Dermis microvascular lymphatic vessel endothelial cell (primary cell): ENCODE data around the gene SETD2. TPM values are rescaled to one million over a fixed set of nuclear protein-coding genes. Genes with fewer than 3 reads are reported as not detected.
"Not testable (repeated sequence)": the region's sequence is repeated elsewhere in the genome, so short reads cannot be mapped to it uniquely, and the experiment has no call there.

Source experiments
- DNase-seq, 2 donors: peaks; one replicate each; pipeline versions ENCODE4 v3.0.0 to v3.0.0-alpha.2; 2010; ENCODE audit warnings: low read depth in 2 of 2
- total RNA-seq: library from RNA; depleted of rRNA; stranded (reverse); fragments of >200 nt; gene quantifications from 2 replicates; pipeline ENCODE4 v1.2.1, GENCODE V29; 2014

Gene SETD2
- total RNA-seq, 1 donor from 2014 or later, result 18.9 TPM

DNA sequence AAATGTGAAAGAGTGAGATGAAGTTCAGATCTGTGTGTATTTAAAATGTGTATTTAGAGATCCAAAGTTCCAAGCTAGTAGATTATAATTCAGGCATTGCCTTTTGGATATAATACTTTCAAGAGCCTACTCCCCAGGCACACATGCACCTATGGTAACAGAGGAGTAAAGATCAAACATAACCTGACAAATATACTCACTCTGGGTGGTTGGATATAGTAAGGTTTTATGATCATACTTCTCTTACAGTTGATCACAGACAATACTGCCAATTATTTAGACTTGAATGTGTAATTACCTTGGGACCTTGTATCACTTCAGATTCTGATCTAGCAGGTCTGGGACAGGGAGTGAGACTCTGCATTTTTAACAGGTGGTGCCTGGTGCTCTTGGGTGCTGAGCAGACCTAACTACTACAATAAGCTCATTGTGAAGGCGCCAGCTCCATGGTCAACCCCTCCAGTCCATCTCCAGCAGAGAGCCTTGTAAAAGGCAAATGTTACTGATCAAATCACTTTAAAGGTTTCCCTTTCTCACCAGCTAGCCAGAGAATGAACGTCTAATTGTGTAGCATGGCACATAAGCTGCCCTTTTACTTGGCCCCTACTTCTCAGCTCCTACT, 128.9 kb downstream of the SETD2 start:
- no peak for DNase-seq

DNA sequence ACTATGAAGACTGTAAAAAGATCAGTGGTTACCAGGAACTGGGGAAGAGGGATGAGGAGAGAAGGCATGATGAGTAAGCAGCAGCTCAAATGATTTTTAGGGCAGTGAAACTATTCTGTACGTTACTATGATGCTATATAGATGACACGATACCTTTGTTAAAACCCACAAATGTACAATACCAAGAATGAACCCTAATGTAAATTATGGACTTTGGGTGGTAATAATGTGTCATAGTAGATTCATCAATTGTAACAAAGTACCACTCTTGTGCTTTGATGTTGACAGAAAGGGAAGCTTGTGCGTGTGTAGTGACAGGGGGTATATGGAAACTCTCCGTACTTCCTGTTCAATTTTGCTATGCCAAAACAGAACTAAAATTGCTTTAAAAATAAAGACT, 132.9 kb downstream of the SETD2 start:
- DNase-seq, result not testable (repeated sequence)

DNA sequence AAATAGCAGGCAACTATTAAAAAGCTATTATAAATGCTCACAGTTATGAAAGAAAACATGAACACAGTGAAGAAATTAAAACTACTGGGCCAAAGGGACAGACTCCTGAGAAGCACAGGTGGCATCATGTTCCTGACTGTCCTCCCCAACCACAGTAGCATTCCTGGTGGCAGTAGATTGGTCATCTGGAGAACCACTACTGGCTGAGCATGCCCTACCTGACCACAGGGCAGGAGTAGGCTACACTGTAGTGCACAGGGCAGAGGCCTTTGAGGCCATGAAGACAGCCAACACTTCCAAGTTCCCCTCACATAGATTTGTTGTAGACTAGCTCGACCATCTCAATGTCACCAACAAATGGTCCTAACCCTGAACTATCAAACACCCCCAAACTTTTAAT, 135.2 kb downstream of the SETD2 start:
- no peak for DNase-seq

DNA sequence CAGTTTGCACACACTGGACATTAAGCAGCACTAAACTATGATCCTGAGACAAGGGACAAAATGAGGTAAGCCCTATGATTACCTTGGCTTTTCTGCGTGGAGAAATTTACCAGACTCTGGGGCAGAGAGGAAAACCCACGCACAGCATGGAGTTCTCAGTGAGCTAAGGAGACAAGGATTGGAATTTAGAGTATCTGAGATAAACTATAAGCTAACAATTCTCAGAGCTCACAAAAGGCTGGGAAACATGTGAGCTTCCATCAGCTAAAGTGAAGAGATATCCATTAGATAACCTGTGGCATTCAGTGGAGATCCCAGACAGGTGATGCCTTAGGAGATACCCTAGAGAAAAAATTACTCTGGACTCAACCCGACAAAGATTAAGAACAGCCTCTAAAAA, 135.8 kb downstream of the SETD2 start:
- no peak for DNase-seq

DNA sequence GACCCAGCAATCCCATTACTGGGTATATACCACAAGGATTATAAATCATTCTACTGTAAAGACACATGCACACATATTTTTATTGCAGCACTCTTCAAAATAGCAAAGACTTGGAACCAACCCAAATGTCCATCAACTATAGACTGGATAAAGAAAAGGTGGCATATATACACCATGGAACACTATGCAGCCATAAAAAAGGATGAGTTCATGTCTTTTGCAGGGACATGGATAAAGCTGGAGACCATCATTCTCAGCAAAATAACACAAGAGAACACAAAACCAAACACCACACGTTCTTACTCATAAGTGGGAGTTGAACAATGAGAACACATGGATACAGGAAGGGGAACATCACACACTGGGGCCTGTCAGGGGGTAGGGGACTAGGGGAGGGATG, 137.5 kb downstream of the SETD2 start:
- DNase-seq, result not testable (repeated sequence)

DNA sequence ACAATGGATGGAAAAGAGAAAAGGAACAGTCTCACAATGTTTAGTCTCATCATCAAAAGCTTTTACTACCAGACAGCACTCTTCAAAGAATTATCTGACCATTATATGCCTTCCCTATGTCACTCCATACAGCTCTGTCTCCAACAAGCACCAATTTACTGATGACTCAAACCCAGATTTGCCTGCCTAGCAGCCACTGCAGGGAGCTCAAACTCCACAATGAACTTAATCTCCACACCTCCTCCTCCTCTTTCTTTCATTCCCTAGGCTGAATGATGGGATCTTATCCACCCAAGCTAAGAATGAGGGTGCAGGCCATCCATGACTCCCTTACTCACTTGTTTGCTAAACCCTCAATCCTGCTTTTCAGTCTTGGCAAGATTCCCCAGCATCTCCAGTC, 139.0 kb downstream of the SETD2 start:
- DNase-seq, result no peak

DNA sequence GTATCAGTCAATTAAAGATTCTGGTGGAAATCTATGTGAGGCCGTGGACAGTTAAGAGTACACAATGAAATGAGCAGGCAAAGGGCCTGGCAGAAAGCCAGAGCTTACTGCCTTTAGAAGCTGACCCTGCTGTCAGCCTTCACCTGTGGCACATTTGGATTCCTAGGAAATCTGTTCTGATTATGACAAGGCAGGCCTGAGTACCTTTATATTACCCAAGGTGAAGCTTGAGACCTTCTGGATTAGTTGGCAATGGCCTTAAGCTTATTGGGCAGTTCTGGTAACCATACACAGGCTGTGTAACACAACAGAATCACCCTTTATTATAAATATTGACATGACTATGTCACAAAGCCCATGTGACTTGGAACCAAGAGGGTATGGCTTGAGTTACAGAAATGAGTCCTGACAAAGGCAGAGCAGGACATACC, 141.3 kb downstream of the SETD2 start:
- peak; percentile 26 to 56 for DNase-seq

DNA sequence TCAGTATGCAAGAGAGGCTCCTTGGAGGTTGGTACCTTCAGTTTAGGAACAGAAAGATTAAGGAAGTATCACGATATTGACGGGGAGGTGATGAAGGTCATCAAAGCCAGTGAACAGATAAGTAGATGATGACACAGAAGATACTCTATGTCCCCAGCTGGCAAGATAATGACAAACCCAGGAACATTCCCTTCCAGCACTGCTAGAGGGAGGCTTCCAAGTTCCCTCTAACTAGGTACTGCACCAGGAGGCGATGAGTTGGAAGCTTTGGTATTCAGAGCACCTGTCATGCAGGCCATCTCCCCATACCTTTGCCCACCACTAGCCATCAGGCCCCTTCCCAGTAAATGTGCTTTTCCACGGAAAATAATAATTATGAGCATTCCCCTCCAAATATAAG, 143.6 kb downstream of the SETD2 start:
- no peak for DNase-seq

DNA sequence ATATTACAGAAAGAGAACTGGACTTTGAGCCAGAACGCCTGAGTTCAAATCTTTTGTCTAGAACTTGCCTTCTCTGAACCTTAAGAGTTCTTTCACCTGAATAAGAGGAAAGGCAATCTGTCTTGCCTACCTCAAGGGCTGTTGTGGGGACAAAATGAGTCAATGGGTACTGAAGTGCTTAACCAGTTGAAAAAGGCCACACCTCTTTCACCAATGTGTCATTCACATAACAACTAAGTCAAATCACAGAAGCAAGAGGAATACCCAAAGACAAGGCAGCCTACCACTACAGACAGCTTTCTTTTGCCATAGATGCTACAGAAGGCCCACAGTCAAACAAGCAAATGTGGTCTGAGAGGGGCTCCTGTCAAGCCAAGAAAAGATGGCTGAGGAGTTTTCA, 144.7 kb downstream of the SETD2 start:
- no peak for DNase-seq

DNA sequence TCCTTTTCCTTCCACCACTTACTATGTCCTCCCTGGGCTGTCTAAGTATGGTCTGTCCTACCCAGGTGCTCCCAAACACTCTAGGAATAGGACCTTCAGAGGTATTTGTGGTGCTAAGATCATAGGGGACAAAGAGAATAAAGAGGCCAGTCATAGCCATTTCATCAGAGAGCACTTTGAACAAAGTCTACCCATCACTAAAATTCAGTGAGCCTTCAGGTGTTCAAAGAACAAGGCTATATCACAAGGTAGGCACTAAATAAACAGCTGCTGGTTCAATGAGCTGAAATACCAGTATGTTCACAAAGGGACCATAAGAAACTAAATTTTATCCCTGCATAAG, 145.7 kb downstream of the SETD2 start:
- DNase-seq, result no peak

DNA sequence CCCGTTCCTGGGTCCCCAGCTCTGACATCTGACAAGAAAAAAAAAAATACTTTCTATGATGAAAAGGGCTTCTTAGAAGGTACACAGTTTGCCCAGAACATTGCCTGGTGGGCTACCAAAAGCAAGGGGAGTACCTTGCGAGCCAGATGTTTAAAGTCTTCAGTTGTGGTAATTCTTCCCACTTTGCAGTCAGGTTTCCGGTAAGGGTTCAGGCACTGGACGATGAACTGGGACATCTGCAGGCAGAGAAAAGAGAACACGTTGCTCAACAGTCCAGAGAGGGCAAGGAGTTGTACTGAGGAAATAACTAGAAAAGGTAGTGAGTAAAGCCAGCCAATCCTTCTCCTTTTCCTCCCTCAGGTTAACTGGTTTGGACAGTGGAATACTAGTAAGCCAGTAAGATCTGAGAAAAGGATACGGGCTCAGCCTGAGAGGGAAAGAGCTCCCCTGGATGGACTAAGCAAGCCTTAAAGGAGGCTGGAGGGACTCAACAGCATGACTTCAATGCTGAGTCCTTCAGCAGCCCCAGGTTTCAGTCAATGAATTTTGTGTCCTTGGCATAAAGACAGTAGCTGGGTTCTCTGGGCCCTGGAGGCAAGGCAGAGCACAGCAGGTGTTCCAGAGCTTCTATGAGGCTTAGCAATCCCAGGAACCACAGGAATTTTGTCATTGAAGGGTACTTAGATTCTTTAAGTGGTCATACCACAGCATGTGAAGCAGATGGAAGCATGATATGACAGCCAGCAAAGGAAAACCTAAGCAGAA, 146.2 kb downstream of the SETD2 start:
- no peak for DNase-seq

DNA sequence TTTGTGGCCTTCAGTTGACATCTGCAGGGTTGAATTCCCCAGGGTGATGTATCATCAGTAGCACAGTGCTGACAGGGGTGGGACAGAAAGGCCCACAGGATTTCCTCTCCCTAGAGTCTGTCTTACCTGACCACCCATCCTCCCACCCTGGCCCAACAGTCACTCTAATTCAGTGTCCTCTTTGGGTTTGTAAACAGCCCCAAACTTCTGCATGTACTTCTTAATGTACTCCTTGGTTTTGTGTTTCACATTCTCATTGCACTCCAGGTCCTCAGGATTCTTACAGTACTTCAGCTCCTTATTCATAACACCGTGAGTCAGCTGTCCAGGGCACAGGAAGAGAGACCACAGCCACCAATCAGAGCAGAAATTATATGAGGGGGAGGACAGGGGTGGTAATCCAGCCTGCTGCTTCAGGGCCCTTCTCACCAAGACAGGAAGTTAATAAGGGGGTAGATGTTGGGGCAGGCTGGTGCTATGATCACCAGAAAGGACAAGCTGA, 146.9 kb downstream of the SETD2 start:
- peak in 1 of 2 donors; percentile 48 for DNase-seq

DNA sequence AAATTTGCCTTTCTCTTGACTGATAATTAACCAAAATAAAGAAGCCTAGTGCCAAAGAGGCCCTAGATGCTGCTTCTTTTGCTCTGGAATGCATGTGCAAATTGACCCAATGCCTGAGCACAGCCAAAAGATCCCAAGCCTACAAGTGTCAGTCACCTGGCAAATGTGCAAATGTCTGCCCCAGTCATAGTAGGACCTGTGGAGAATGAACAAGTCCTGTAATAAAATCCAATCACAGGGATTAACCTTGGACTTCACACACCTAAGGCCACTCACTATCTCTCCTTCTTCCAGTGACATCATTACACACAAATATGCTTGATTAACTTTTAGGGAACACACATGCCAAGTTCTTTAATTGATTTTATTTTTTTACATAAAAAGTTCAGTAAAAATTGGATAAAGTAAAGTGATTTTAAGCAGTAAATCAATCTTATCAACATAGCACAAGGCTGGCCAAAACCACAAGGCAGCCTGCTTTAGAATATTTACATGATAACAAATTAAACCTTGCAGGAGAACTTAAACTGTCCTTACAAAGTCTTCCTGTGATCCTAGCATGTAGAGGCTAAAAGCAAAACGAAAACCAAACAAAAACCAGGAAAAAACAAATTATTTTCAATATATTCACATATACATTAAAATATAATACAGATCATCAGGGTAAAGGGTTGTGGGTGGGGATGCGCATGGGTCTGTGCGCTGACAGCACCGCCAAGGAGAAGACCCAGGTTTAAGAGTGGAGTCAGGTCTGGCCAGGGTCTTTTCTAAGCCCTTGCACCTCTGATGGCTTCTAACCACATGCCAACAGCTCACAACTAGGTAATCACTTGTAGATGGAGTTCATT, 147.6 kb downstream of the SETD2 start:
- no peak for DNase-seq

DNA sequence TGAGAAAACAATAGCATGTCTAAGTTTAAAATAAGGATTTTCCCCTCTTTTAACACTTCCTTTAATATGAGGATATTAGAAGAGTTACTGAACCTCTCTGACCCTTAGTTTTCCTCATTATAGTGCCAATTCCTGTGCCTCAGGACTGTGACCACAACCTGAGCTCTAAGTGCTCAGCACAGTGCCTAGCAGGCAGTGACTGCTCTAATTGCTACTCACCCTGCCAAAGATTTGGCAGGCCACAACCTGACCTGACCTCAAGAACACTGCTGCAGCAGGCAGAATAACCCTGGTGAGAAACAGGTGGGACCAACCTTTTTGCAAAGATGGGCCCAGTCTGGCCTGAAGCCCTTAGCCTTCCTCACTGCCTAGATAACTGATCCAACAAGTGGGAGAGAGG, 148.8 kb downstream of the SETD2 start:
- DNase-seq, result no peak

DNA sequence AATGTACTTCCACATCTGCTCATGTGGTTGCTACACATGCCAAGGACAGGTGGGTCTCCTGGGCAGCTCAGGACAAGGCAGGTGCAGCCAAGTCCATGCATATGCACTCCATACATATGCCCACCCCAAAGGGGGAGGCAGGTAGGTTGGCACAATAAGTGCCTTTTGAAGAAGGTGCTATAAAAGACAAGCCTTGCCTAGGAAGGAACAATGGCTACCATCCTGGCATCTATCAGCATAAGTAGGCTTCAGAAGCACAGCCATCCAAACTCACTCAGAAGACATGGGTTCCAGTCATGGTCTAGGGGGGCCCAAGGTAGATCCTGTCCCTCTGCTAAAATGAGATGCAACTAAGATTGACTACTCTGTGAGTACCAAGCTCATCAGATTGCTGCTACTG, 149.9 kb downstream of the SETD2 start:
- no peak for DNase-seq

DNA sequence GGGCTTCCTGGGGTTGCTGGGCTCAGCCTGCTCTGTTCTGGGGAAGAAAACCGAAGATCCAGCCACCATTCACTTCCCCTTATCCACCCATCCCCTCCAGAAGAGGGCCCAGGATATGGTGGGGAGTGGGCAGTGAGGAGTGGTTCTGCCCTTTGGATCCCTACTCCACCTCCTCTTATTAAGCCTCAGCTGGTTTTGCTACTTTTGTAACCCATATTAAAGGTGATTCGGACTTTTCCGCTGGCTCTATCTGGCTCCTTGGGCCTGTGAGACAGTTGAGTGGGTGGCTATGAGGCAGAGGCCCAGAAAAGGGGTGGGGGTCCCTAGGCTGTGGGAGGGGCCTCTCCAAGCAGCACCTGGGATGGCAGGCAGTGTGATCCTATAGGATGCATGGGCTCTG, 150.7 kb downstream of the SETD2 start:
- DNase-seq, result no peak

DNA sequence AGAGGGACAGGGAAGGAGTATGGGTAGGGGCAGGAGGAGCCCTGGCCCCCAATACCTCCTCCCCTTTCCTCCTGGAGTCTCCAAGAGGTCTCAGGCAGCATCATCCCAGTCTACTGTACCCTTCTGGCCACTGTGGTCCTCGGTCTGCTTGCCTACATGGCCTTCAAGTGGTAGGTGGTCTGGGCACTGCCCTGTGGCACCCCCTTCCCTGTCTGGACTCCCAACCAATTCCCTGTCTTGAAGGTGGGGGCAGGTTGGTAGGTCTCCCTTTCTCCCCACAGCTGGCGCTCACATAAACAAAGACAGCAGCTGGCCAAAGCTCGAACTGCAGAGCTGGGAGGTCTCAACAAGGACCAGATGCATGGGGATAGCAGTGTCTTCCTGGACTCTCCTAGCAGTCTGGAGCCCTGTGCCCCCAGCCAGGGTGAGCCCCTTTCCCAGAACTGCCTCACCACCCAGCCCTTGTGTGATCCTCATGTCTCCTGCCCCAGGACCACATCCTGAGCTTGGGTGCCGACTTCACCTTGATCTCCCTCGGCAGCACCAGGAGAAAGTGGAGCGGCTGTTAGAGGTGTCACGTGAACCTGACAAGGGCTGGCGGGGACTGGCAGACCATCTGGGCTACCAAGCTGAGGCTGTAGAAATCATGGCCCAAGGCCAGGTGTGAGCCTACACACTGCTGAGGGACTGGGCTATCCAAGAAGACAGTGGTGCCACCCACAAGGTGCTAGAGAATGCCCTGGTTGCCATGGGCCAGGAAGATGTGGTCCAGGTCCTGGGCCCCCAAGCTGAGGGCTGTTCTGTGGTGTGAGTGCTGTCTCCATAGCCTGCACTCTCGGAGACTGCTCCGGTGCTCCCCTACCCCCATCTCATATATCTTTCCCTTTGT, 151.3 kb downstream of the SETD2 start:
- DNase-seq, result no peak

DNA sequence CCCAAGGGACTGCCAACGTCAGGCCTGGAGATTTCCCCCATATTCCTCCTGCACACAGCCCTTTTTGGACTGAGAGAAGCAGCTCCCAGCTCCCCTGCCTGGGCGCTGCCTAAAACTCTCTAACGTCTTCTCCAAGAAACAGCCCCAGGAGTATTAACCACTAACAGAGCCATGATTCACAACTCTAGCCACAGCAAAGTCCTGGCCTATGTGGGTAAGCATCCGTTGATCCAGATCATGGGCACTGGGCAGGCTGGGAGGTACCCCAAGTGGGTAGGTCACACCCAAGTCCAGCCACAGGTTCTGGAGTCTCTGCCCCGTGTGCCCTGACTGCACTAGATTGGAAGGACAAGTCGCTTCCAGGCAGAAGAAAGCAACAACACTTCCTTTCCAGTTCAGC, 152.5 kb downstream of the SETD2 start:
- DNase-seq, result no peak

DNA sequence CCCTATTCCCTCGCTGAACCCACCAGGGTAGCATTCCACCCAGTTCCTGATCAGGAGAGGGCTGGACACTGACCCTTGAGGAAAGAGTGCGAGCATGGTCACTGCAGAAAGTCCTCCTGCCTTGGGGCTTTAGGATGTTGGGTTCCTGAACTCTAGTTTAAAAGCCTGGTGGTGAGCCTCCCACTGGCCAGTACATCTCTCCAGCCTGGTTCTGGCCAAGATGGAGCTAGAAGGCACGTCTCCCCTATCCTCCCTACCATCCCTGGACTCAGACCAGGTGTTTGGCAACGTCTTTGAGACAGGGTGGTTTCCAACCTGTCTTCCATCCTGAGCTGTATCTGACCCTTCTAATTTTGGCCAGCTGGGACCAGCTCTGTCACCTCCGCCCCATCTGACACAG, 153.0 kb downstream of the SETD2 start:
- DNase-seq, result no peak

DNA sequence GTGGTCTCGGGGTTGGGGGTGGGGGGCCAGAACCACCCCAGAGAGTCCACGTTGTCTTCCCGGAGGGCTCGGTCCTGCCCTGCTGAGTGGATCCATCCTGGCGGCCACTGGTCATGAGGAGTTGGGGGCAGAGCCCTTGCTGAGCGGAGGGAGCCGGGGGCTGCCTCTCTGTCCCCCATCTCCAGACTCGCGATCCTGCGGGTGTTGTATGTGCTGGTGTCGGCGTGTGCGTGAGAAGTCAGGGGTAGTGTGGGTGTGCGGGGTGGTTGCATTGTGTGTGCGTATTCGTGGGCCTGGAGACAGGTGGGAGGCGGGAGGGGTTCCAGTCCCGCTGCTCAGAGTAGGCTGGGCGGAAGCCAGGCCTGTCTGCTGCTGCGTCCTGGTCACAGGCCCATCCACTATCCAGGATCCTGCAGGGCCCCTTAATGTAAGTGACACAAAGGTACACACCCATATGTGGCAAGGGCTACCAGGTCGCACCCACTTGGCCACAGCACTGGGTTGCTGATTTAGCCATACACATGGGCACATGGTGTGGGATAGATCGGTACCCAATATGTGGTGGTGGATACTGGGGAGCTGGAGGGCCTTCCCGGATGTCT, 153.7 kb downstream of the SETD2 start:
- DNase-seq, result no peak
